Stomach (tissue), 4 donors: ENCODE results near the gene IGSF11.

Experiments
- EP300 ChIP-seq: sonication (generic); formaldehyde crosslinking; IDR thresholded peaks from one replicate; pipeline ENCODE4 v1.6.1; 2017; ENCODE audit warnings: antibody characterized with exemption
- POLR2A ChIP-seq, 4 donors: fragments of 450-650 bp; IDR thresholded peaks; one replicate each; pipeline ENCODE4 v1.6.1; 2016; ENCODE audit warnings: antibody characterized with exemption in 4 of 4, control low read depth in 2 of 4, mild to moderate bottlenecking in 1 of 4, moderate library complexity in 1 of 4
- POLR2AphosphoS5 ChIP-seq, 3 donors: sonication (generic); formaldehyde crosslinking; IDR thresholded peaks; one replicate each; pipeline ENCODE4 v1.6.1; 2016; ENCODE audit warnings: antibody characterized with exemption in 3 of 3
- TF ChIP-seq, protein P1 (sequence below), 7 experiments: fragments of 450-650 bp in 4 of 7; fragments of 200-600 bp in 3 of 7; sonication (generic) in 3 of 7; IDR thresholded peaks; one replicate each; pipeline ENCODE4 v1.5.1; 2016 to 2019; ENCODE audit warnings: antibody characterized with exemption in 7 of 7, control low read depth in 2 of 7, mild to moderate bottlenecking in 1 of 7

DNA sequence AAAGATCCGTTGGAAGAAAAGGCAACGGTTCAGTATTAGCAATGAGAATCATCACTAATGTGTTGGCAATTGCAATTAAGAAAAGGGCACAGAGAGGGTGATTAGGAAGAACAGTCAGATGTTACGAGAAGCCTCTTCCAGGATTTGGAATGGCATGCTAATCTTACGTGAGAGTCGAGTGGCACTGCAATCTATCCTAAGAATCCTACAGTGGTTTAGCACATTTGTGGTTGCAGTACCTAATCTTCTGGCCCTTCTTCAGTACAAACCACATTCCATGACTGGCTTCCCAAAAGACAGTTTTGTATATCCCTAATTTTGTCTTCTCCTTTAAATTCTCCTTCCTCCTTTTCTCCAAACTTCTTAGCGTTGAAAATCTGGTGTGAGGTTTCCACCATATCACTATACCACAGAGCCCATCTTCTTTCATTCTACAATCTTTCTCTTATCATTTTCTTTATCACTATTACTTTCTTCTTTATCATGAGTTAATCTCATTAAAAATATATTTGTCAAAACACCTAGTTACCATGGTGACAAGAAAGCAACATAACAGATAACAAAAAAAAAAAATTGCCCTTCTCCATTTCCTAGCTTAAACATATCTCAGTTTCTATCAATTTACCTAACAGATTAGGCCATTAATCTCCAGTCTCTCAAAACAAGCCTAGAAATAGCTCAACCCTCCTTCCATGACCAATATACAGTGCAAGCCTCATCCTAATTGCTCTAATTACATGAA lies 60.1 kb downstream of the IGSF11 start:
- no peak for TF ChIP-seq POLR2AphosphoS5 (IDR thresholded peaks at IDR 0.05)
- TF ChIP-seq, protein P1, sequence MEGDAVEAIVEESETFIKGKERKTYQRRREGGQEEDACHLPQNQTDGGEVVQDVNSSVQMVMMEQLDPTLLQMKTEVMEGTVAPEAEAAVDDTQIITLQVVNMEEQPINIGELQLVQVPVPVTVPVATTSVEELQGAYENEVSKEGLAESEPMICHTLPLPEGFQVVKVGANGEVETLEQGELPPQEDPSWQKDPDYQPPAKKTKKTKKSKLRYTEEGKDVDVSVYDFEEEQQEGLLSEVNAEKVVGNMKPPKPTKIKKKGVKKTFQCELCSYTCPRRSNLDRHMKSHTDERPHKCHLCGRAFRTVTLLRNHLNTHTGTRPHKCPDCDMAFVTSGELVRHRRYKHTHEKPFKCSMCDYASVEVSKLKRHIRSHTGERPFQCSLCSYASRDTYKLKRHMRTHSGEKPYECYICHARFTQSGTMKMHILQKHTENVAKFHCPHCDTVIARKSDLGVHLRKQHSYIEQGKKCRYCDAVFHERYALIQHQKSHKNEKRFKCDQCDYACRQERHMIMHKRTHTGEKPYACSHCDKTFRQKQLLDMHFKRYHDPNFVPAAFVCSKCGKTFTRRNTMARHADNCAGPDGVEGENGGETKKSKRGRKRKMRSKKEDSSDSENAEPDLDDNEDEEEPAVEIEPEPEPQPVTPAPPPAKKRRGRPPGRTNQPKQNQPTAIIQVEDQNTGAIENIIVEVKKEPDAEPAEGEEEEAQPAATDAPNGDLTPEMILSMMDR (IDR thresholded peaks at IDR 0.05) = no peak
- TF ChIP-seq POLR2A (IDR thresholded peaks at IDR 0.05) = no peak
- no peak for TF ChIP-seq EP300
